ENCODE measurements around the gene KRT20. TPM values are rescaled to one million over a fixed set of nuclear protein-coding genes. Genes with fewer than 3 reads are reported as not detected.

The KRT20 gene
- total and polyA plus RNA-seq, 9 of the 15 experiments (the other 6 are each of a cell fraction or from before 2014, with no cell fraction given): 0.44 TPM; not detected in 8

DNA sequence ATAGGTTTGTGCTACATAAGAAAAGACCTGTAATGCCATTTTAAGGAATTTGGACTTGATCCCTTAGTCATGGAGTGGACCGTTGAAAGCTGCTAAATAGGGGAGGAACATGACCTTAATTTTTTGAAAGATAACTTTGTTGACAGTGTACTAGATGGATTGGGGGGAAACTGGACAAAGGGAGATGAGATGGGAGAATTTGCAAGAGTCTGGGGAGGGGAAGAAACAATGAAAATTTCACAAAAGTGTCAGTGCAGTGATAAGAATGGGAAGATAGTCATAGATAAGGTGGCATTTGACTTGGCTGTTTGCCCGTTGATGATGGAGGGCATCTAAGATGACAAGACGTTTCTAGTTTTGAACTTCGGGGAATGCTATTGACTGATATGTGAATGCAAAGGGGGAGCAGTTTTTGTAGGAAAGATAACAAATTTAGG is 40.4 kb downstream of the KRT20 start (continued):
- TF ChIP-seq EZH2 (IDR thresholded peaks at IDR 0.05; ENCODE audit: borderline replicate concordance, low read depth, low read length) (no peak), NBN (IDR thresholded peaks at IDR 0.05; ENCODE audit: low read depth) (no peak), HOXB6 (CRISPR knock-in tag; IDR thresholded peaks at IDR 0.05; ENCODE audit: borderline replicate concordance) (no peak), GMEB1 (CRISPR knock-in tag; IDR thresholded peaks at IDR 0.05) (no peak), ZFPM2 (CRISPR knock-in tag; IDR thresholded peaks at IDR 0.05) (no peak), ZNF780A (CRISPR knock-in tag; IDR thresholded peaks at IDR 0.05) (no peak), RCOR1 (IDR thresholded peaks at IDR 0.05; ENCODE audit: borderline replicate concordance in 1 of 2, low read depth in 2 of 2, low read length in 2 of 2) (peak in 1 of 2 experiments; percentile 35; a peak in 2 of 4 replicates), SMC3 (conservative IDR thresholded peaks at IDR 0.05; ENCODE audit: insufficient read depth, low read depth, low read length) (no peak), TEAD1 (CRISPR knock-in tag; IDR thresholded peaks at IDR 0.05) (no peak), ZNF586 (CRISPR knock-in tag; conservative IDR thresholded peaks at IDR 0.05) (no peak), TEAD4 (IDR thresholded peaks at IDR 0.05; ENCODE audit: low read length) (peak; percentile 23; the same call in 1 of the 2 replicates), TEAD4 (CRISPR knock-in tag; IDR thresholded peaks at IDR 0.05; ENCODE audit: borderline replicate concordance) (no peak), THRB (CRISPR knock-in tag; conservative IDR thresholded peaks at IDR 0.05) (no peak), PATZ1 (CRISPR knock-in tag; IDR thresholded peaks at IDR 0.05; ENCODE audit: borderline replicate concordance) (no peak), ESRRA (IDR thresholded peaks at IDR 0.05; ENCODE audit: borderline replicate concordance, low read depth) (no peak; the same call in 1 of the 2 replicates), BDP1 (IDR thresholded peaks at IDR 0.05; ENCODE audit: insufficient read depth, insufficient read length) (no peak), TAF15 (IDR thresholded peaks at IDR 0.05; ENCODE audit: low read depth, low read length) (no peak), PKNOX1 (IDR thresholded peaks at IDR 0.05) (peak; percentile 38), PHB (CRISPR knock-in tag; IDR thresholded peaks at IDR 0.05) (no peak), PCBP1 (IDR thresholded peaks at IDR 0.05; ENCODE audit: low read depth, low read length, poor library complexity, severe bottlenecking) (no peak)
- TF ChIP-seq, protein P1, sequence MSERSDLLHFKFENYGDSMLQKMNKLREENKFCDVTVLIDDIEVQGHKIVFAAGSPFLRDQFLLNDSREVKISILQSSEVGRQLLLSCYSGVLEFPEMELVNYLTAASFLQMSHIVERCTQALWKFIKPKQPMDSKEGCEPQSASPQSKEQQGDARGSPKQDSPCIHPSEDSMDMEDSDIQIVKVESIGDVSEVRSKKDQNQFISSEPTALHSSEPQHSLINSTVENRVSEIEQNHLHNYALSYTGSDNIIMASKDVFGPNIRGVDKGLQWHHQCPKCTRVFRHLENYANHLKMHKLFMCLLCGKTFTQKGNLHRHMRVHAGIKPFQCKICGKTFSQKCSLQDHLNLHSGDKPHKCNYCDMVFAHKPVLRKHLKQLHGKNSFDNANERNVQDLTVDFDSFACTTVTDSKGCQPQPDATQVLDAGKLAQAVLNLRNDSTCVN (CRISPR knock-in tag; IDR thresholded peaks at IDR 0.05): no peak
